ENCODE data around the gene STEAP1.
"Not testable (repeated sequence)": the region's sequence is repeated elsewhere in the genome, so short reads cannot be mapped to it uniquely, and the experiment has no call there.

Gene STEAP1

DNA sequence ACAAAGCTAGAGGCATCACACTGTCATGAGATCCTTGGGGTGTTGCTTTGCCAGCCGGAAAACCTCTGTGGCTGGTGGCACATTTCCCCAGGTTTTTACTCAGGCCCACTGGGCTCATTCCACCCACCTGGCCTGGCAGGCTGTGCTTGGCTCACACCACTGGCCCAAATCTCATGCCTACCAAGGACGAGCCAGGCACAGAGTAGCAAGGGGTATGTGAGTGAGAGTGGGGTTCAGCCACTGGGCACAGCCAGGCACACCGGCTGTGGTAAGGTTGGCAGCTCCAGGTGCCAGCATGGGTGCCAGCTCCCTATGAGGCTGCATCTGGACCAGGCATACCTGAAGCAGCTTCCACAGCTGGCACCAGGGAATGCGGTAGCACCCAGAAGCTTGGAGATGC, 21.4 kb downstream of the STEAP1 start:
- no peak for DNase-seq

DNA sequence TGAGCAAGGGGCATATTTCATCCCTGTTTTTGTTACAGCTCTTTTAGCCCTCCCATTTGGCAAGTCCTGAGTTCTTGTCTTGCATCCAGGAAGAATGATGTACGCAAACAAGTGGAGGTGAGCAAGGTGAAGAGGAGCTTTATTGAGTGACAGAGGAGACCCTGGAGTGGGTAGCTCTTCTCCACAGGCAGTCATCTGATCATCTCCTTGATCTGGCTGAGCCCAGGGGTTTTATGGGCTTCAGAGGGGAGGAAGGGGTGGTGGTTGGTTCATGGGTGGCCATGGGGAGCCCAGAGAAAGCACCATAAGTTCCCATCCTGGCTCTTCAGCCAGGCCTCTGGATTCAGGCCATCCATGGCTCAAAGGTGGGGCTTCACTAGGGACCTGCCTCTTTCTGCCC, 21.9 kb downstream of the STEAP1 start:
- DNase-seq = no peak

DNA sequence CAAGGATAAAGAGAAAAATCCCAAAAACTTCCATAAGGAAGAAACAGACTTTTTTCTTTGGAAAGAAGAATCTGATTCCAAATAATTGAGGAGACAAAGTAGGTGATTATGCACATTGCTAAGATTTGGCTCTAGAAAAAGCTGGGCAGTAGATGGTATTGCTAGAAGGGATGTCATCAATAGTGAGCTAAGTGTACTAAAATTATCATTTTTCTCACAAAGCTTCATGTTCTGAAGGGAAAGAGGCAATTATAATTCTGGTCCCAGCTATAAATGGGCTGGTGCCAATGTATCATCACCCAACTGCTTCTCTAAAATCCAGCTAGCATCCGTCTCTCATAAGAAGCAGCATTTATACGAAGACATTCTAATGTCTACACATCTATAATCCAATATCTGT, 23.9 kb downstream of the STEAP1 start:
- no peak for DNase-seq

DNA sequence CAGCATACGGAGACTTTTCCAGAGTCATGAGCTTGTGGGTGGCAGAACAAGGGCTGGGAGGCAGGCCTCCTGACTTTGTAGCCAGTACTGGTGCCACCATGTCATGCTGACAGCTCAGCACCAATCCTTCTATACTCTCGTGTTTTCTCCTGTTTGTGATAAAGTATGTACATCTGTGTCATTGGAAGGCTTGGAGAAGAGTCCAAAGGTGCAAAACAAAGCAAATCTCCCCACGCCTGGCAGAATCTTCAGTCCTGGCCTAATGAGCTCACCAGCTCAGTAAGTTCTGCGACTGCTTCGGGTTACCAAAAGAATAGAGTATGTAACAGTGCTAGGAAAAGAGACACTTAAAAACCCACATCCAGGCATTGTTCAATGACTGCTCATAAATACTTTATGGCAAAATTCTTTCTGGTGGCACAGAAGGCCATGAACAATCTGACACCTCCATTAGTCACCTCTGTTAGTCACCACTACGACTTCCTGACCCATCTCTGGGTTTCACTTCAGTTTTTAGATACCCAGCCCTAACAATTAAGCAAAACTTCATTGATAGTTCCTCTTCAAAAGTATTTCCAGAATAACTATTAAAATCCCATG, 24.5 kb downstream of the STEAP1 start:
- DNase-seq = peak; percentile 23

DNA sequence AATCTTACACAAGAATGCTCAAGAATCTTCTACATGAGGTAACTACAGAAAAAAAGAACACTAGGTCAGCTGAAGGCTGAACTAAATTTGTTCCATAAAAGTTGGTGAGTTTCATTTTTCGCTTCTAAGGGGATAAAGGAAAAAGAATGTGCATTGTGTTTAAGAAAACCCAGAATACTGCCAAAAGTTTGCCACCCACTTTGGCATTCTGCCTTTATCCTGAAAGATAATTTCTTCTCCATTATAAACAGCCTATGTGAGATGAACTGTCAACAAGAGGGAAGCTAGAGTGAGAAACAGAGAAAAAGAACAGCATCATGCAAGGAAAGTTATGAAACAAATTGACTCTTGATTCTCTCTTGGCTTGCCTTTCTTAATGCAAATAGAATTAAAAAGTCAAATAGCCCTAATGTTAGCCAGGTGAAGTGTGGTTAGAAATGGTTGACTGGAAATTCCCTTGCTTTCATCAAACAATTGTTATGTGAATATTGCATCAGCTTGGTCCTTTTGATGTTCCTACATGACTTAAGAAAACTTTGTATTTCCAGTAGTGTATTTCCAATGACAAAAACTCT, 25.8 kb downstream of the STEAP1 start:
- DNase-seq = peak; percentile 16

DNA sequence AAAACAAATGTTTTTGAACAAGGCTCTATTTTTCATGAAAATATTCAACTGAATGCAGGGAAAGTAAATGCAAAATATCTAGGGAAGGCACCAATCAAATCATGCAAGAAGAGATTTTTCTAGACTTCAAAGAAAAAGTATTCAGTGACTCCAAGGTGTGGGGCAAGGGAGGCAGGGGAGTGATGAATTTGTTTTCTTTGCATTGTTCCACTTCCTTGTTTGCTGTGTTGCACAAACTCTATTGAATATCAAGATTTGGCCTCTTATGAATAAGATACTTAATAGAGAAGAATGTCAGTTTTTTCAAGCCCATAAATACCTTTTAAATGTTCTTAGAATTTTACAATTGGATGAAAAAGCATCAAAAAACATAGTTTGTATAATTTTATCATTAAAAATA, 26.4 kb downstream of the STEAP1 start:
- DNase-seq = no peak

DNA sequence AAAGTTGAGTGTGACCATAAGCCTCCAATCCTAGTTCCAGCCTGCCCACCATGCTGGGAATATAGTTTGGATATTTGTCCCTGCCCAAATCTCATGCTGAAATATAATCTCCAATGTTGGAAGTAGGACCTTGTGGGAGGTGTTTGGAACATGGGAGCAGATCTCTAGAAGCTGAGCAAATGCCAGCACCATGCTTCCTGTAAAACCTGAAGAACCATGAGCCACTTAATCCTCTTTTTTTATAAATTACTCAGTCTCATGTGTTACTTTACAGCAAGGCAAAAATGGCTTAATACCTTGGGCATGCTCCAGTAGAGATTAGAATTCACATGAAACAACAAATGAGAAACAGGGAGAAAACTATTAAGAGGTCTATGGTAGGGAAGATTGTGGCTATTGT, 27.2 kb downstream of the STEAP1 start:
- DNase-seq = no peak

DNA sequence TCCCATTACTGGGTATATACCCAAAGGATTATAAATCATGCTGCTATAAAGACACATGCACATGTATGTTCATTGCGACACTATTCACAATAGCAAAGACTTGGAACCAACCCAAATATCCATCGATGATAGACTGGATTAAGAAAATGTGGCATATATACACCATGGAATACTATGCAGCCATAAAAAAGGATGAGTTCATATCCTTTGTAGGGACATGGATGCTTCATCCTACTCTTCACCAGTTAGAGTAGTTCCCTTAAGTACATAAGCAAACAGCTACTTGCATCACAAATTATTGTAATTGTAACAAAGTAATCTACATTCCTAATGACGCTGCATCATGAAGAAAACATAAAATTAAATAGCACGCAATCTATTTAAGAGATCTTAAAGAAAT, 32.0 kb downstream of the STEAP1 start:
- DNase-seq = not testable (repeated sequence)

DNA sequence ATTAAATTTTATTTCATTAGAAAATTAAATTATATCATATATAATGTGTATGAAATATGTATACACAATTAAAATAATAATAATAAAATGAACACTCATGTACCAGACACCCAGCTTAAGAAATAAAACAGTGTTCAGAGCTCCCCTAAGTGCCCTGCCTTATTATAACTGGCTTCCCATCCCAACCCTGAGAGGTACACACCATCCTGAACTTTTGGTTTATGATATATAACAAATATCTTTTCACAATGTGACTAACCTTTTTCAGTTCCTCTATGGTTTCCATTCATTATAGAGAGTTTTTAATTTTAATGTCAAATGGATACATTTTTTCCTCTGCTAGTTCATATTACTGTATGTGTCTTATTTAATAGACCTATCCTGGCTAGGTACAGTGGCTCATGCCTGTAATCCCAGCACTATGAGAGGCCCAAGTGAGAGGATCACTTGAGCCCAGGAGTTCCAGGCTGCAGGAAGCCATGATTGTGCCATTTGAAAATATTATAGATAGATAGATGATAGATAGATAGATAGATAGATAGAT, 33.3 kb downstream of the STEAP1 start:
- no peak for DNase-seq

DNA sequence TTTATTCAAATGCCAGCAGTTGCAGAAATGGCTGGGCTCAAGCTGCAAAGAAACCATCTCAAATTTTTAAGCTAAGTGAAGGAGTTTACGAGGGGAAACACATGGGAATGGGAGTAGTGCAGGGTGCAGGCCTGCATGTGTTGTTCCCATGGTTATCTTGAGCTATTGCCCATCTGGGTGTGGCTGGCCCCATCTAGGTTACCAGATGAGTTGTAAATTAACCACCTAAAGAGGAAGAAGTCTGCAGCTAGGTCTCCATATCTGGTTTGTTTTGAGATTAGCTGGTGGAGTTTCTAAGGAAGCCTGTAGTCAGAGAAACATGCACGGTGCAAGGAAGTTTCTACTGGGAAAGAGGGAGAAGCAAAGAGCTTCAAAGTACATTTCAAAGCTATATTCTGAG, 34.0 kb downstream of the STEAP1 start:
- DNase-seq = no peak

DNA sequence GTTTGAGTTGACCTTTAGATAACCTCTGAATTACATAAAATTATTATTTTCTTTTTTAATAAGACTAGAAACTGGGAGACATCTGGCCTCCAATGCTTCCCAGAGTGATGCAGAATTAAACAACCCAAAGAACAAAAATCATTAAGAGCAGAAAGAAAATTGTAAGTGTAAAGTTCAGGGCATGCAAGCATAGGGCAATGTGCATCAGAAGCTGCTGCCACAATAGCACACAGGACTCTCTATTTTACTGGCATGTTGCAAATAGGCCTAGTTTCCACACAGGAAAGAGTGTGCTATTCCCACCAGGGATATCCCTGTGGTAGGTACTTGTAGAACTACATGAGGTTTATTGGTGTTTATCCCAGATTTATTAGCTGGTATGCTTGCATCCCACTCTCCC, 36.7 kb downstream of the STEAP1 start:
- DNase-seq = no peak

DNA sequence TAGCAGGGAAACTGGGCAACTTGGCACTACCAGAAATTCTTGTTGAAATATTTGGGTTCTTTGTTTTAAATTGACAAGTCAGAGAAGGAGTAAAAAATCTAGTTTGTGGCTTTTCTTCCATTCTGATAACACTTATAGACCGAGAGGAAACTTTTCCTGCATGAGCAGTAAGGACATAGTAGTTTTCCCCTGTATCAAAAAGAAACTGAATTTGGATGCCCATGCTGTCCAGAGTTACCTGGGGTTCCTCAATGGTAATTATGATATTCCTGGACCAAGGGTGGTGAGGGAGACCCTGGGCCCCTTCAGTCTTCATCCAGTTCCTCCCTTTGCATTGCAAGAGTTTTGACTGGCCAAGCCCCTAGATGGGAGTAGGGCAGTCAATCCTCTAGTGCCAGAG, 37.4 kb downstream of the STEAP1 start:
- no peak for DNase-seq

DNA sequence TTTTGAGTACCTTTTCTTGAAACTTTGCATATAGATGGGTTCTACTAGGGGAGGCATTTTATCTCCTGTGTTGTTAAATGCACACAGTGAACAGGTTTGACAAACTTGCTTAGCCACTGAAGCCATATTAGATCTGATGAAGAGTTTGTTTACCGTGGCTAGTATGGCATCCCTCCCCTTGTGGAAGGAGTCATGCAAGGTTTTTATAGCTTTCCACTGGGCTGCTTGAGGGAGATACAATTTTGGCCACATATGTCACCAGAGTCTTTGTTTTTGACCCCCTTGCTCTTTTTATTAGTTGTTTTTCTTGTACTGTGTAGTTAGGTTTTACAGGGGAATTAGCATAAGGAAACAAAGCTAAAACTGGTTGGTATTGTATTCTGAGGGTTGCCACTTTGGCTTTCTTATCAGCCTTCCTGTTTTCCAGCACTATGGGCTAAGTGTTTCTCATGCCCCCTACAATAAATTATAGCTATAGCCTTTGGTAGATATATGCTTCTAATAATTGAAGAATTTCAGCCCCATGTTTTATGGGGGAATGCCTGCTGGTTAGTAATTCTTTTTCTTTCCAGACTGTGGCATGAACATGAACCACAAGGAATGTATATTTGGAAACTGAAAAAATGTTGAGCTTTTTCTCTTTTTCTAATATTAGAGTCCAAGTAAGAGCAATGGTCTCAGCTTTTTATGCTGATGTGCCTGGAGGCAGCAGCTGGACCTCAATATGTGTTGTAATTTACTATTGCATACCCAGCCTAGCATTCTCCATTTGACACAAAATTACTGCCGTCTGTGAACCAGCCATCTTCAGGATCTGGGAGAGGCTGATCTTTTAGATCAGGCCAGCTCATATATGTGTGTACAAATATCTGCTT, 38.8 kb downstream of the STEAP1 start:
- no peak for DNase-seq

DNA sequence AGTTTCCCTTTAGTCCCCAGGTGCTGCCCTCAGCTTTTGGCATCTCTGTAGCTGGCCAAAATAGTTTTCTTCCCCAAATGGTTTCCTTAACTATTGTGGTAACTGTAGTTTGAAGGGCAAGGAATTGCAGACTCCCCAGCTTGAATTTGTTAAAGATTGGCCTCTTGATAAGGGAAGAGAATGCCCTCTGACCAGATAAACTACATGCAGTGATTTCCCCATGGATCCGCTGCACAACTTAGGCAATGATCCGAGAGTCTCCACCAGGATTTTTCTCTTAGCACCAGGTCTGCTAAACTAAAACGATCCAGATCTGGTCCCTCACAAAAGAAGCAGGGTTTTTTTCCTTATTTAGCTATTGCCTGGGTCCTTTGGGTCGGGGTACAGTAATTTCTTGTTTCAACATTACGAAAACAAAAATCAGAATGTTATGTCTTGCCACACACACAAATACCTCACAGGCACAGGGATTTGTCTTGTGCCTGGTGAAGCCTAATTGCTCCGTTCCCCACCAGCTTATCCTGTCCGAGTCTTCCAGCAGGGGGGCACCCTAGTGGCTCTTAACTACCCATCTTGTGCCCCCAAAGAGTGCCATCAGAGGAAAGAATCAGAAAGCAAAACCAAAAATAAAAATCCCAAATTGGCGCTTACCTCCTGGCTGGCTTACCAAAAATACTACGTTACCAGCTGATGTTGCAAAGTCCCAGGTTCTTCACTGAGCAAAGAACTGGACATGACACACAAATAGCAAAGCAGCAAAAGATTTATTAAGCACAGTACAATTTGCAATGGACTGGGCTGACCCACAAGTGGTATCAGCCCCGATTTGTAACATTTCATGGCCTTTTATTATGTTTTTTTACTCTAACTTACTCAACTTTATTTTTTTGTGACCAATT, 40.9 kb downstream of the STEAP1 start:
- no peak for DNase-seq

DNA sequence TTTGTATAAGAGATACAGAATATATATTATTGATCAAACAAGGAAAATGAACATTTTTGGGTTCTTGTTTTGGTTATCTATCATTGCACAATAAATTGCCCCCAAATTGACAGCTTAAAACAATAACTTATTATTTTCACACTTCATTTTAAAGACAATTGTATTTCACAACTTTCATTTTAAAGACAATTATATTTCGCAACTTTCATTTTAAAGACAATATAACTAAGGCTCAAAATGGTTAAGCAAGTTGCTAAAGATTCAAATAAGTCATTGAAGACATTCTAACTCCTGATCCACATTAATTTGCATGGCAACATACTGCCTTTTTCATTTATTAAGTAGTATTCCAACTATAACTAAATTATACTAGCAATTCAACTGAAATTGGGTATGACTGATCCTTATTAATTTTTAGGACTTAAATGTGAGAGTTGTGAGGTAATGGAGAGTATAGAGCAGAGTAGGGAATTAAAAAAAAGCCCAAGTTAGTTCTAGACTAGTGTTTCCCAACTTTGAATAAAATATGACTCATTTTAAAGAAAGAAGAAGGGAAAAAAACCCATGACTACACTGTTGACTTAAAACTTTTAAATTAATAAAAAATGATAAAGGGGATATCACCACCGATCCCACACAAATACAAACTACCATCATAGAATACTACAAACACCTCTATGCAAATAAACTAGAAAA, 47.4 kb downstream of the STEAP1 start:
- no peak for DNase-seq

DNA sequence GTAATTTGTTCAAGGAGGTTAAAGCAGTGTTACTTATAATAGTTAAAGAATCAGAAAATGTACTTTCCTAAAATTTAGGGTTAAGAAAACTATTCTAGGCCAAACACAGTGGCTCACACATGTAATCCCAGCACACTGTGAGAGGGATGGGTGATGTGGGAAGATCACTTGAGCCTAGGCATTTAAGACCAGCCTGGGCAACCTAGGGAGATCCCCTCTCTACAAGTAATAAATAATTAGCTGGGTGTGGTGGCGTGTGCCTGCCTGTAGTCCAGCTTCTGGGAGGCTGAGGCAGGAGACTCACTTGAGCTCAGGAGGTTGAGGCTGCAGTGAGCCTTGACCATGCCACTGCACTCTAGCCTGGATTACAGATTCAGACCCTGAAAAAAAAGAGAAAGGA, 53.7 kb downstream of the STEAP1 start:
- DNase-seq = no peak

DNA sequence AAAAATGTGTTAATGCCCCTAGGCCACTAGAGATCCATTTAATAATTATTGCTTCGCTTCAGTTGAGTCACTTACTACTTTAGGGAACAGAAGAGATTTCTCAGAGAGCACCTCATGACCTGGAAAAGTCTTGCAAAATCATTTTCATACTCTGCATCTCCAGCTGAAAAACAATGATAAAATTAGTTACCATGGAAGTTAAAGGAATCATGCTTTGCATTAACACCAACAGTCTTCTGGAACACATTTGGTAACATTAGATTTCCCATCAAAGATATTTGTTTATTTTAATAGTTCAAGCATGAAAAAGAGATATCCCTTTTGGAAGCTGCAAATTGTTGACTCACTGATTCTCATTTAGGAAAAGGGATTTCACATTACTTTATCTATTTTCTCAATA, 55.5 kb downstream of the STEAP1 start:
- no peak for DNase-seq

DNA sequence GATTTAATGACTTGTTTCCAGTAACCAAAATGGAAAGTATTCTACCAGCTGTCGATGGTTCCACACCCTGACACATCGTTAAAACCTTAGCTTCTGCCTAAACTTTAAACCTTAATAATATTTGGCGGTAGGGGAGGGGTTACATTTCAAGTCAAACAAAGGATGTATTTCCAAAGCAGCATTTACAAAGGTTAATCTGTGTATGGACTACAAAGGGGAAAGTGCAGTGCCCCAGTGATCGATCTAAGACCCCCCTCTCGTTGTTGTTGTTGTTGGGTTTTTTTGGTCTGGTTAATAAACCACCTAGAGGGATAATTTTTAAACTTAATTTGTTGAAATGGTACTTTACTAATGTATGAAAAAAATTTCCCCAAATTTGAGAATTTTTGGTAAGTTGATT, 56.2 kb downstream of the STEAP1 start:
- DNase-seq = no peak

DNA sequence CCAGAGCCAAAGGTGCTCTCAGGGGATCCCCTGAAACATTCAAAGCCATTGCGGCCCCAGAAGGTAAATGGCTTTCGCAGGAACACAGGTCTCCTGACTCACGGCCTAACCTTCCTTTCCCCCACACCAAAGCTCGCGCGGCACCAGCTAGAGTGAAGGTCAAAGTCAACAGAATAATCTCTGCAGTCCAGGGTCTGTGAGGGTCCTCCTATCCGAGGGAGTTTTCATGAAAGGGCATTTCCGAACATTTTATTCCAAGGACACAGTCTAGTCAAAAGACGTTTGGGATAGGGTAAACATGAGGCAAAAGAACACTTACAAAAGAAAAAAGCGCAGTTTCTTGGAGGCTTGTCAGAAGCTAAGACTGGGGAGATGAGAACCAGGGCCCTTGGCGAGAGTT, 56.7 kb downstream of the STEAP1 start:
- no peak for DNase-seq

DNA sequence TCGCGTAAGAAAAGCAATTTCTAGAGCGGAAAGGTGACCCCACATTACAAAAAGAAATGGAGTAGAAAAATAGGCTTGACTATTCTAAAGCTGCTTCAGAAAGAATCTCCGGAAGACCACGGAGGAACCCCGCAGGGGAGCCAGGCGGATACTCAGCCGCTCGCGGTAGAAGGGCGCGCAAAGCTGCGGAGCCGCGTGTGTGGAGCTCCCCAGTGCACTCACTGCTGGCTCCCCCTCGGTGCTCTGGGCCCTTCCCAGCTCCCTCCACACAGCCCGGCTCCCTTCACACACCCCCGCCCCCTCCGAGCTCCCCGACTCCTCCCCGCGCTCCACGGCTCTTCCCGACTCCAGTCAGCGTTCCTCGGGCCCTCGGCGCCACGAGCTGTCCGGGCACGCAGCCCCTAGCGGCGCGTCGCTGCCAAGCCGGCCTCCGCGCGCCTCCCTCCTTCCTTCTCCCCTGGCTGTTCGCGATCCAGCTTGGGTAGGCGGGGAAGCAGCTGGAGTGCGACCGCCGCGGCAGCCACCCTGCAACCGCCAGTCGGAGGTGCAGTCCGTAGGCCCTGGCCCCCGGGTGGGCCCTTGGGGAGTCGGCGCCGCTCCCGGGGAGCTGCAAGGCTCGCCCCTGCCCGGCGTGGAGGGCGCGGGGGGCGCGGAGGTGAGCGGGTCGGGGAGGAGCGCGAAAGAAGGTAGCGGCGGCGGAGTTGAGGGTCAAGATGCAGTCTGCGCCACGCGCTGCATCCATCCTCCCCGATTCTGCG, 57.3 kb downstream of the STEAP1 start, which contains the start of gene STEAP2:
Gene STEAP2 (plus strand): TSS at position 350 of the 758 bp plus-strand sequence. CDS start 13,343 bp downstream, outside the sequence.
- peak; percentile 72 for DNase-seq

DNA sequence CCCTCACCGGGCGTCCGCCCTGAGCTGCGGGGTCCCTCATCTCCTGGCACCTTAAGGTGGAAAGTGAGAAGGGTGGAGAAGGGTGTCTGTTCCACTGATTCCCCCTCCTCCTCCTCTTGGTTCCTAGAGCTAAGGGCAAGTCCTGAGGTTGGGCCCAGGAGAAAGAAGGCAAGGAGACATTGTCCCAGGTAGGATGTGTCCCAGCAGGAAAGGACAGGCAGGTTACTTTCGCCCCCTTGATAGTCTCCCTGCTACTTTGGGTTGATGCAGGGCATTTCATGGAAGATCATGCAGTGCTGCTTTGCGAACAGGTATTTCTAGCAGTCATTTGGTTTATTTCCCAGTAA, 57.9 kb downstream of the STEAP1 start:
- no peak for DNase-seq

DNA sequence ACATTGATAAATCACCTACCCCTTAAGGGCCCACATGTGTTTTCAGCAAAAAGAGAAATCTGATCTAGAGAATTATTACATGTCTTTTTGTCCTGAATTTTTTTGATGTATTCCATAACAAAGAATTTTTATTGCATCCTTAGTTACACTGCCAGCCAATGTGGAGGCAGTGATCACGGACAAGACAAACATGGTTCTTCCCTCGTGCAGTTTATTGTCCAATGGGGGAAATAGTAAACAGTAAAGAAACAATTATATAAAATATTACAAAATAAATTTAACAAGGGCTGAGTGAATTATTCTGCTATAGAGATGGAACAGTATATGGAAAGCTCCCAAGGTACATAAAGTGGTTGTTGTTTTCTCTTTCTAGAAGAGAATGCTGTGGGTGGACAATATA, 59.3 kb downstream of the STEAP1 start:
- no peak for DNase-seq

Data from NCI-H226 (cell line).